ENCODE results near the gene CUL3.

- TF ChIP-seq CTCF (IDR thresholded peaks at IDR 0.05 in 2 of 3, conservative IDR thresholded peaks at IDR 0.05 in 1 of 3; ENCODE audit: borderline replicate concordance in 1 of 3, insufficient read depth in 1 of 3, low read depth in 2 of 3, low read length in 2 of 3) (peak; percentile 36 to 76 (median 70); a peak in 5 of 6 replicates), CEBPB (IDR thresholded peaks at IDR 0.05; ENCODE audit: low read depth) (no peak), ZBTB33 (IDR thresholded peaks at IDR 0.05; ENCODE audit: extremely low read depth, insufficient replicate concordance, low read length) (no peak), EZH2phosphoT487 (IDR thresholded peaks at IDR 0.05; ENCODE audit: borderline replicate concordance) (no peak), MAX (IDR thresholded peaks at IDR 0.05) (no peak; the same call in 1 of the 2 replicates), POLR2AphosphoS5 (IDR thresholded peaks at IDR 0.05; ENCODE audit: low read depth, low read length) (no peak), POLR2A (IDR thresholded peaks at IDR 0.05; ENCODE audit: borderline replicate concordance, extremely low read depth, insufficient read depth, insufficient read length) (no peak), REST (IDR thresholded peaks at IDR 0.05; ENCODE audit: low read depth) (no peak), ZNF274 (IDR thresholded peaks at IDR 0.05; ENCODE audit: low read depth, low read length) (no peak), ZFX (IDR thresholded peaks at IDR 0.05) (no peak), ATF3 (IDR thresholded peaks at IDR 0.05) (no peak), SIN3A (IDR thresholded peaks at IDR 0.05; ENCODE audit: low read depth) (no peak), EZH2 (IDR thresholded peaks at IDR 0.05) (no peak)
Observed at GRCh38 chr2:224449212-224450147, 135.7 kb downstream of the CUL3 start.
